ENCODE data around the gene CIB4.
"Not testable (repeated sequence)": the region's sequence is repeated elsewhere in the genome, so short reads cannot be mapped to it uniquely, and the experiment has no call there.

CIB4 gene

GRCh38 chr2:26580151-26580550 lies 61.0 kb downstream of the CIB4 start:
- peak; percentile 54 for DNase-seq

DNA sequence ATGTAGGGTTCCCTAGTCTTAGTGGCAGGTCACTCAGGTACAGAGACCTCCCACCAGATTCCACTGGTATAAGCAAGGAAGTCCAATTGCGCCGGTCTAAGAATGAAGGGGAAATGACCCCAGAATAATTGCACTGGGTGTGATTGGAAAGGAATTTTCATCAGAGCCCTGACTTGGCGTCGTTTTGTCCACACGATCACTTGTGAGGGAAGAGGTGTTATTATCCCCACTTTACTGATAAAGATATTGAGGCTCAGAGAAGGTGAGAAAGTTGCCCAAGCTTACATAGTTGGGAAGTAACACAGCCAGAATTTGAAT lies 61.5 kb downstream of the CIB4 start:
- no peak for DNase-seq

- peak; percentile 51 for DNase-seq
These were observed 62.0 kb downstream of the CIB4 start for GRCh38 chr2:26579025-26579722.

DNA sequence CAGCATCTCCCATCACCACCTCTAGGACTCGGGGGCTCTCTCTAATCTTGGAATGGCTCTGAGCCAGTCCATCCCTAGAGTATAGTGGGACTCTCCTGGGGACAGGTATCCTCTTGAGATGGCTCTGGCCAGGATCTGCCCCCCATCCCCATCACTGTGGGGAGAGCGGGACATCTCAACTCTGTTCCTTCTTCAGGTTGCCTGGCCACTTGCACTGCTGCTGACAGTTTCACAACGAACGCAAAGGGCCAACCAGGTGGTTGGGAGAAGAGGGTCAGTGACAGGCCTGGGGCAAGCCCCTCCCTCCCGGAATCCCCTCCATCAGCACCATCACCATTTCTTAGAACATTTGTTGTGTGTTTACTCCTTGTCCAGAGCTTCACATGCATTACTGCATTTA lies 62.6 kb downstream of the CIB4 start:
- no peak for DNase-seq

DNA sequence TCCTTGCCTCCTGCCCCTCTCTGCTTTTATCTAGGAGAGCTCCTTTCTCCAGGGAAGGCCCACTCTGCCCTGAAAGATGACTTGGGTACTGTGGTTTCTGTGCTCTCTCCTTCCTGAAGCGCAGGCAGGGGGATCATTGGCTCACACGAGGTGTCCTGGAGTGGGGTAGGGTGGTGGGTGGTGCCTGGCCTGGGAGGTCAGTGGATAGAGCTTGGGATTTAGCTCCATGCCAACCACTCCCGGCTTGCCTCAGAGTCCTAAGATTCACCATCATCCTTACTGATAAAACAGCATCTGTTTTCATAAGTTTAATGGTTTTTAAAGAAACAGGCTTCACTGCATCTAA lies 63.1 kb downstream of the CIB4 start:
- DNase-seq: no peak

- DNase-seq: peak; percentile 86
These were observed 63.6 kb downstream of the CIB4 start for GRCh38 chr2:26577442-26578112.

DNA sequence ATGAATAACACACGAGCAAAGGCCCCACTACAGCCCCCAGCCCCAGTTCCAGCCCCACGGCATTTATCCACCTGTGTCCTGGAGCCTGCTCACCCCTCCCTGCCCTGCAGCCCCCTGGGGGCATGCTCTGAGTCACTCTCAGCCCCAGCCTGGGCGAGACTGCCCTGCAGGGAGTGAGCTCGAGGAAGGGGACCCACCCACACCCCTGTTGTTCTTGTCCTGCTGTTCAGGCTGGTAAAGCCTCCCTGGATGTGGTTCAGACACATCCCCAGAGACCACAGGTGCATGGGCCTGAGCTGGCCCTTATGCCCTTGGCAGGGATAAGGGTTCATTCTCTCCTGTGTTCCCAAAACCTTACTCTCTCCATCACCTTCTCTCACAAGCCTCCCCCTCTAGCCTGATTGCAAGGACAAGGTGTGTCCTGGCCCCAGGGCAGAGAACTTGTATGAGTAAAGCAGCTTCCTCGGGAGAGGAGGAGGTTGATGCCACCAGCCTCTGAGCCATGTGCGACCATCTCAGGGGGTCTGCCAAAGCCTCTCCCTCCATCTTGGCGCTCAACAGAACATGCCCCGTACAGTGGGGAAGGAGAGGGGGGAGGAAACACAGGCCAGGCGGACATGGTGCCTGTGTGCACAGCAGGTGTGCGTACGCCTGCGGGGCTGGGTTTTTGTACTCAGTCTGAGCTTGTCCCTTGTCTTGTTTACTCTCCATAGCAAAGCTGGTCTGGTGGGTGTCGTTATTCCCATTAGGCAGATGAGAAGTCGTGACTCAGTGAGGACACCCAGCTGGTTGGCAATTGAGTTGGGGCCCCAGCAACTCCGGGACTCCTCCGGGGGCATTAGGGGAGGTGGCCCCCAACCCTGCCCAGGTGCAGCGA lies 64.4 kb downstream of the CIB4 start:
- DNase-seq: peak; percentile 52

DNA sequence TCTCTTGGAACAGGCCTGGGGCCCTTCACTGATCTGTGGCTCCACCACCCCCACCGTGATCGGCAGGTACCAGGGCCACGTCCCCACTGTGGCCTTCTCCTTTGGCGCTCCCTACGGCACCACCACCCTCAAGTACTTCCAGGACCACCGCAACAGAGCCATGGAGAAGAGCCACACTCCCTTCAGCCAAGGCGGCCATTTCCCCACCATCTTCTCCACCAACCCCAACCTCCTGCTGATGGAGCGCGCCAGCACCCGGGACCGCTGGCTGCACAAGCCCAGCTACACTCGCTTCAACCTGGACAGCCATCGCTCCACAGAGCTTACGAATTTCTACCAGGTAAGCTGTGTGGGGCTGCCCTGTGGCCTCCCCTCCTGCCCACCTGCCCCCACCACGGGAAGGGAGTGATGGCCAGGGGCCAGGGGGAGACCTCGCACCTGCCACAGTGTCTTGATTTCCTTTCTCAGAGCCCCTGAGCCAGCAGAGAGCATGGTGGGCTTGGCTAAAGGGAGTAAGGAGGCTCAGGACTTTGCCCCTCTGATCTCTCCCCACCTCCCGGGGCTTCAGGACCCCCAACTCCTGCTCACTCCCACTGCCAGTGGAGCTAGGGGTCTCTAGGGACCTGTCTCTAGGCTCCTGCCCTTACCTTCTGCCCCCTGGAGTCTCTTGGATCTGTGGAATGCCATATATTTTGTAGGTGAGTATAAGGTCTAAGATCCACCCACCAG lies 65.2 kb downstream of the CIB4 start:
- no peak for DNase-seq

GRCh38 chr2:26574900-26575560 lies 66.1 kb downstream of the CIB4 start:
- no peak for DNase-seq

- DNase-seq: no peak
These were observed 66.9 kb downstream of the CIB4 start for GRCh38 chr2:26574066-26574899.

- DNase-seq: no peak
These were observed 67.8 kb downstream of the CIB4 start for GRCh38 chr2:26573241-26573925.

- DNase-seq: no peak
These were observed 68.6 kb downstream of the CIB4 start for GRCh38 chr2:26572591-26572990.

GRCh38 chr2:26571316-26571715 lies 69.8 kb downstream of the CIB4 start:
- no peak for DNase-seq

- DNase-seq: no peak
These were observed 71.1 kb downstream of the CIB4 start for GRCh38 chr2:26570083-26570430.

DNA sequence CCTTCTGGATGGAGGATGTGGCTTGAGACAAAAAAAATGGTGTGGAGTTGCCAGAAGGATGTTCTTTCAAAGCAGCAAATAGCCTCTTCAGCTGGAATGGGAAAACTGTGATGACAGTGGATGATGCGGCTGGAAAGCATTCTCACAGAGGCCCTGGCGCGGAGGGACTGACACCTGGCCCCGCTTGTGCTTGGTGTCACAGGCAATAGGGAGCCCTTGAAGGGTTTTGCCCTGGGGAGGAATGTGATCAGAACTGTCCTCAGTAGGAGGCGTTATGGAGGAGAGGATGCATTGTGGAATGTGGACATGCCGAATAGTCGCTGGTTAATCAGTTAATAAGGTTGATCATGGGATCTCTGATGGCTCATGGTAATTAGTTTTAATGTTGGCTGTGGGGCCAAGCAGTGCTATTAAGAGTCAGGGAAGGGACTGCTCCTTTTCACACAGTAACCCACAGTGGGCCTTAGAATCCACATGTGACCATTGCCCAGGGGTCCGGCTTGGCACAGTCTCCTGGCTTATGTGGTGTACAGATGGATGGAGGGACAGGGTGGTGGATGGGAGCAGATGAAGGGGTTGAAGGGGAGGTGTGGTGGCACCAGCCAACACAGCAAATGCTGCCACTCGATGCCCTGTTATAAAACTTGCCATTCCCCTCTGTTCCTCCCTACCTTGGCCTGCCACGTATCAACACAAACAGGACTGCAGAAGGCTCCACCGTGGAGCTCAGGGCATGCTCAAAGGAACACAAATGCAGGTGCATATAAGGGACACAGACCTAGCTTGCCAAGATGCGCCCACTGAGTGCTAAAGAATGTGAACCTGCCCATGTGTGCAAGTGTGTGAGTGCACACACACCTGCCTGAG lies 71.7 kb downstream of the CIB4 start:
- peak; percentile 34 for DNase-seq

- DNase-seq: peak; percentile 30
These were observed 72.9 kb downstream of the CIB4 start for GRCh38 chr2:26568076-26568890.

GRCh38 chr2:26567534-26567933 lies 73.6 kb downstream of the CIB4 start:
- peak; percentile 31 for DNase-seq

DNA sequence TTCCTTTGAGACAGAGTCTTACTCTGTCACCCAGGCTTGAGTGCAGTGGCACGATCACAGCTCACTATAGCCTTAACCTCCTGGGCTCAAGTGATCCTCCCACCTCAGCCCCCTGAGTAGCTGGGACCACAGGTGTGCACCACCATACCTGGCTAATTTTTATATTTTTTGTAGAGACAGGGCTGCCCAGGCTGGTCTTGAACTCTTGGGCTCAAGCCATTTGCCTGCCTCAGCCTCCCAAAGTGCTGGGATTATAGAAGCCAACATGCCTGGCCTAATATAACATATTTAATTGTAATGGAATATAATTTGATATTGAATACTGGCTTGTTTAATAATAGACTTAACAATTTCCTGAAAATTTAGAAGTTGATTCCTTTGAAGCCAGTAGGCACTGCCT lies 74.4 kb downstream of the CIB4 start:
- not testable (repeated sequence) for DNase-seq

DNA sequence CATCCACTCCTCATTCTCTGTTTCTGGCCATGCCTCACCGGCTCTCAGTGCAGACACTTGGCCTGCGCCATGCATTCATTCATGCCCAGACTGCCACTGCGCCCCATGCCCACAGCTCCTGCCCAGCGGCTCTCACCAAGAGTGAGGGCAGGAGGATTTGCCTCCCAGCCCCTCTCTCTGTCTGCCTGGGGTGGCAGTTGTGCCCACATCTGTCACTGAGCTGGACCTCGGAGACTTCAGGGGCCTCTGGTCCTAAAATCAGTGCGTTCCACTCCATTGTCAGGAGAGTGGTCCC lies 75.1 kb downstream of the CIB4 start:
- no peak for DNase-seq
